AG10803 (cell line): ENCODE results near the gene FAM107A.

Experiments used
- DNase-seq: peaks from one replicate; pipeline ENCODE4 v3.0.0; 2010; ENCODE audit warnings: low read depth
- H3K4me3 ChIP-seq: 2 replicates; pipeline ENCODE4 v1.5.1; 2011; ENCODE audit warnings: mild to moderate bottlenecking, low read length, control low read depth
- CTCF ChIP-seq: conservative IDR thresholded peaks from 2 replicates; pipeline ENCODE4 v1.5.1; 2011; ENCODE audit warnings: mild to moderate bottlenecking, low read length, control low read depth, inconsistent platforms

FAM107A gene

GRCh38 chr3:58574106-58574505 lies 3.1 kb downstream of the FAM107A start:
- TF ChIP-seq CTCF = no peak
- no peak for DNase-seq
- no peak overlapping the region for H3K4me3 ChIP-seq

- DNase-seq = peak; percentile 29
- no peak for TF ChIP-seq CTCF
- no peak overlapping the region for H3K4me3 ChIP-seq
These were observed 3.6 kb downstream of the FAM107A start for GRCh38 chr3:58573640-58574039.

- TF ChIP-seq CTCF = no peak
- DNase-seq = no peak
- no peak overlapping the region for H3K4me3 ChIP-seq
These were observed 4.5 kb downstream of the FAM107A start for GRCh38 chr3:58572634-58573230.

GRCh38 chr3:58572013-58572633 lies 5.1 kb downstream of the FAM107A start:
- no peak for DNase-seq
- no peak for TF ChIP-seq CTCF
- H3K4me3 ChIP-seq = no peak overlapping the region

GRCh38 chr3:58570851-58571250 lies 6.3 kb downstream of the FAM107A start:
- no peak for TF ChIP-seq CTCF
- no peak overlapping the region for H3K4me3 ChIP-seq
- DNase-seq = no peak

GRCh38 chr3:58569287-58570001 lies 7.7 kb downstream of the FAM107A start:
- no peak for TF ChIP-seq CTCF
- no peak for DNase-seq
- no peak overlapping the region for H3K4me3 ChIP-seq
